Testis (tissue), 3 donors: ENCODE measurements around the gene TNNI3K. TPM values are rescaled to one million over a fixed set of nuclear protein-coding genes. Genes with fewer than 3 reads are reported as not detected.

Source experiments
- DNase-seq: peaks from one replicate; pipeline ENCODE4 v3.0.0-alpha.2; 2019
- H3K27ac ChIP-seq, 2 donors: fragments of 200-600 bp; sonication (generic); one replicate each; pipeline ENCODE4 v1.5.1; 2019
- H3K27me3 ChIP-seq: fragments of 200-600 bp; sonication (generic); one replicate; pipeline ENCODE4 v1.5.1; 2019
- H3K36me3 ChIP-seq: fragments of 200-600 bp; sonication (generic); one replicate; pipeline ENCODE4 v1.5.1; 2017; ENCODE audit warnings: low read depth; ENCODE audit errors: missing control alignments
- H3K4me1 ChIP-seq: fragments of 200-600 bp; sonication (generic); one replicate; pipeline ENCODE4 v1.5.1; 2019
- H3K4me3 ChIP-seq, 2 donors: fragments of 200-600 bp; sonication (generic); one replicate each; pipeline ENCODE4 v1.5.1; 2017 to 2019
- H3K9me3 ChIP-seq: fragments of 200-600 bp; sonication (generic); one replicate; pipeline ENCODE4 v1.5.1; 2017
- CTCF ChIP-seq, 3 experiments: fragments of 450-650 bp in 2 of 3; fragments of 200-600 bp in 1 of 3; sonication (generic) in 1 of 3; IDR thresholded peaks; one replicate each; pipeline ENCODE4 v1.5.1; 2016 to 2019; ENCODE audit warnings: antibody characterized with exemption in 3 of 3, mild to moderate bottlenecking in 2 of 3, moderate library complexity in 1 of 3
- POLR2A ChIP-seq: fragments of 450-650 bp; IDR thresholded peaks from one replicate; pipeline ENCODE4 v1.6.1; 2017; ENCODE audit warnings: antibody characterized with exemption, mild to moderate bottlenecking, moderate library complexity
- WGBS, 2 donors: methylation state at CpG; one replicate each; pipeline ENCODE4 v1.1.5; 2018; 5-methylcytosine and 5-hydroxymethylcytosine counted together
- intact Hi-C: fragments of 100-400 bp; cut with DNase I; formaldehyde crosslinking; loops from one replicate; pipeline ENCODE4 v1.15.1; 2023; ENCODE audit warnings: low total_unique reads
- polyA plus RNA-seq: library from polyadenylated mRNA; stranded (reverse); fragments of 350-450 nt; fragmentation: Illumina TruSeq; extraction: RNeasy Lipid Tissue Mini Kit (QIAGEN cat#74804); gene quantifications from one replicate; pipeline ENCODE4 v1.2.3, GENCODE V29; 2014; ENCODE audit warnings: low read depth, low replicate concordance; ENCODE audit not compliant: insufficient read depth
- total RNA-seq, 2 donors: library from RNA; depleted of rRNA; stranded (reverse); fragments of >200 nt; gene quantifications; one replicate each; pipeline ENCODE4 v1.2.3, GENCODE V29; 2016

The TNNI3K gene
- total and polyA plus RNA-seq, 3 donors from 2014 or later, result 6.4 to 6.8 (median 6.5) TPM

- H3K4me1 ChIP-seq, result peaks cover 4% of the 10 kb centered on the region
- DNase-seq, result no peak
- H3K9me3 ChIP-seq, result no peaks in the 10 kb centered on the region
- 29 to 48% methylated on average over 6 of the region's 6 CpGs for WGBS, 2 donors
- no peaks in the 10 kb centered on the region for H3K27me3 ChIP-seq
- no peak overlapping the region for H3K4me3 ChIP-seq
- H3K36me3 ChIP-seq, result no peaks in the 10 kb centered on the region
- TF ChIP-seq CTCF (IDR thresholded peaks at IDR 0.05) (no peak), POLR2A (no peak)
- intact Hi-C loops, result no loop called here
- no peak overlapping the region for H3K27ac ChIP-seq
Measured at GRCh38 chr1:74480068-74480467, 244.9 kb downstream of the TNNI3K start.

GRCh38 chr1:74481607-74482006 is 246.4 kb downstream of the TNNI3K start:
- H3K27me3 ChIP-seq, result no peaks in the 10 kb centered on the region
- no peaks in the 10 kb centered on the region for H3K9me3 ChIP-seq
- H3K4me1 ChIP-seq, result peaks cover 4% of the 10 kb centered on the region
- H3K27ac ChIP-seq, result no peak overlapping the region
- intact Hi-C loops, result no loop called here
- 77 to 94% methylated on average over 3 of the region's 3 CpGs for WGBS, 2 donors
- H3K4me3 ChIP-seq, result no peak overlapping the region
- no peak for DNase-seq
- no peaks in the 10 kb centered on the region for H3K36me3 ChIP-seq
- TF ChIP-seq CTCF (IDR thresholded peaks at IDR 0.05) (no peak), POLR2A (no peak)

- no peak for TF ChIP-seq POLR2A
- no peak for TF ChIP-seq CTCF (IDR thresholded peaks at IDR 0.05)
- WGBS, 2 donors, result 71 to 76% methylated on average over 3 of the region's 3 CpGs
Measured at GRCh38 chr1:74485622-74486021, 250.4 kb downstream of the TNNI3K start.

DNA sequence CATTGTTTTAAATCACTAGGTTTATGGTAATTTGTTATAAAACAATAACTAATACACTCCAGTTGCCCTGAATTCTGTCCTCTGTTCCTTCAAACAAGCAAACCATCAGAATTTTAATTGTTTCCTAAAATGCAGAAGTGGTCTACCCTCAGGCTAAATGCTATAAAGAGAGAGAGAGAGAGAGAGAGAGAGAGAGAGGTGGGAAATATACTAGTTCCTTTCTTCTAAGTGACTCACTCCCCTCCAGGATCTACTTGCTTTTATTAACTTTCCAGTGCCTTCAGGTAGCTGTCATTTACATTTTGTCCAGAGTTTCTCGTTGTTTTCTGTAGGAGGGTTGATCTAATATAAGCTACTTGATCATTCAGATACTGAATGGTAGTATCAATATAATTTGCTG is 250.8 kb downstream of the TNNI3K start:
- H3K36me3 ChIP-seq, result no peaks in the 10 kb centered on the region
- H3K27me3 ChIP-seq, result no peaks in the 10 kb centered on the region
- H3K4me1 ChIP-seq, result no peaks in the 10 kb centered on the region
- no peaks in the 10 kb centered on the region for H3K9me3 ChIP-seq
- no peak for DNase-seq
- no peak overlapping the region for H3K4me3 ChIP-seq
- TF ChIP-seq CTCF (IDR thresholded peaks at IDR 0.05), result no peak
- intact Hi-C loops, result no loop called here
- 74 to 81% methylated on average over 1 of the region's 1 CpG for WGBS, 2 donors
- no peak overlapping the region for H3K27ac ChIP-seq

More at GRCh38 chr1:74485622-74486021, 250.4 kb downstream of the TNNI3K start:
- no peaks in the 10 kb centered on the region for H3K9me3 ChIP-seq
- H3K36me3 ChIP-seq, result no peaks in the 10 kb centered on the region
- no peaks in the 10 kb centered on the region for H3K27me3 ChIP-seq
- H3K27ac ChIP-seq, result no peak overlapping the region
- no peaks in the 10 kb centered on the region for H3K4me1 ChIP-seq
- no peak overlapping the region for H3K4me3 ChIP-seq
- intact Hi-C loops, result no loop called here
- no peak for DNase-seq

DNA sequence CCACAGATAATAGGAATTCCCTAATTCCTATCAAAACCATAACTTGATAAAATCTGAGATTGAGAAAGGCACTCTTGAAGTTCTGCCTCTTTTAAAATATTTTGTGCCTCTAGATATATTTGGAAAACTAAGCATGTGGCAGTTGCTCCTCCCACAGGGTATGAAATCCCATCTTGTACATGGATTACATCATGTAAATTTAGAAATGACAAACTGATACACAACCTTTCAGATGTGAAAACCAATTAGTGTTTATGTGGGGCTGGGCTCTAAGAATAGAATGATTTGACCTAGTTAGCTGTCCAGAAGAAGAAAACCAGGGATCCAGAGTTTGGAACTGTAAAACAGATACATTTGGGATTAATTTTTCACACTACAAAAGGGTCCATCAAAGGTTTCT is 261.5 kb downstream of the TNNI3K start:
- H3K27ac ChIP-seq, result no peak overlapping the region
- no peaks in the 10 kb centered on the region for H3K9me3 ChIP-seq
- DNase-seq, result no peak
- intact Hi-C loops, result no loop called here
- H3K27me3 ChIP-seq, result no peaks in the 10 kb centered on the region
- H3K36me3 ChIP-seq, result no peaks in the 10 kb centered on the region
- no peak overlapping the region for H3K4me3 ChIP-seq
- TF ChIP-seq POLR2A (no peak), CTCF (IDR thresholded peaks at IDR 0.05) (no peak)
- H3K4me1 ChIP-seq, result no peaks in the 10 kb centered on the region
